A673 (cell line): Measurements from ENCODE around the gene PERP.

Experiments used
- EZH2 ChIP-seq: fragments of 200-600 bp; sonication (generic); IDR thresholded peaks from 2 replicates; pipeline ENCODE4 v1.6.1; 2017; ENCODE audit warnings: borderline replicate concordance, low read depth, mild to moderate bottlenecking, mixed read lengths, antibody characterized with exemption, low read length; ENCODE audit not compliant: poor library complexity, severe bottlenecking
- TF ChIP-seq, protein P1 (sequence below): fragments of 300-800, 200-600 bp; sonication (generic); conservative IDR thresholded peaks from 2 replicates; pipeline ENCODE4 v1.5.1; 2017; ENCODE audit warnings: low read depth, mild to moderate bottlenecking, antibody characterized with exemption, low read length, moderate library complexity, mixed read lengths

DNA sequence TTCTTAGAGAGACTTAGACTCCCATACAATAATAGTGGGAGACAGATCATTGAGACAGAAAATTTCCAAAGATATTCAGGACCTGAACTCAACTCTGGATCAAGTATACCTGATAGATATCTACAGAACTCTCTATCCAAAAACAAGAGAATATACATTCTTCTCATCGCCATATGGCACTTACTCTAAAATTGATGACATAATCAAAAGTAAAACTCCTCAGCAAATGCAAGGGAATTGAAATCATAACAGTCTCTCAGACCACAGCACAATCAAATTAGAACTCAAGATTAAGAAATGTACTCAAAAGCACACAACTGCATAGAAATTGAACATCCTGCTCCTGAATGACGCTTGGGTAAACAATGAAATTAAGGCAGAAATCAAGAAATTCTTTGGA, 28.7 kb downstream of the PERP start:
- TF ChIP-seq, protein P1, sequence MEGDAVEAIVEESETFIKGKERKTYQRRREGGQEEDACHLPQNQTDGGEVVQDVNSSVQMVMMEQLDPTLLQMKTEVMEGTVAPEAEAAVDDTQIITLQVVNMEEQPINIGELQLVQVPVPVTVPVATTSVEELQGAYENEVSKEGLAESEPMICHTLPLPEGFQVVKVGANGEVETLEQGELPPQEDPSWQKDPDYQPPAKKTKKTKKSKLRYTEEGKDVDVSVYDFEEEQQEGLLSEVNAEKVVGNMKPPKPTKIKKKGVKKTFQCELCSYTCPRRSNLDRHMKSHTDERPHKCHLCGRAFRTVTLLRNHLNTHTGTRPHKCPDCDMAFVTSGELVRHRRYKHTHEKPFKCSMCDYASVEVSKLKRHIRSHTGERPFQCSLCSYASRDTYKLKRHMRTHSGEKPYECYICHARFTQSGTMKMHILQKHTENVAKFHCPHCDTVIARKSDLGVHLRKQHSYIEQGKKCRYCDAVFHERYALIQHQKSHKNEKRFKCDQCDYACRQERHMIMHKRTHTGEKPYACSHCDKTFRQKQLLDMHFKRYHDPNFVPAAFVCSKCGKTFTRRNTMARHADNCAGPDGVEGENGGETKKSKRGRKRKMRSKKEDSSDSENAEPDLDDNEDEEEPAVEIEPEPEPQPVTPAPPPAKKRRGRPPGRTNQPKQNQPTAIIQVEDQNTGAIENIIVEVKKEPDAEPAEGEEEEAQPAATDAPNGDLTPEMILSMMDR, result no peak
- TF ChIP-seq EZH2, result no peak
